Effector memory CD4-positive, alpha-beta T cell (primary cell): ENCODE data around the gene CGN.

Experiments
- DNase-seq, 3 donors: peaks; one replicate each; pipeline ENCODE4 v3.0.0-alpha.2; 2020
- H3K27ac ChIP-seq: 2 replicates; pipeline ENCODE4 v1.7.0; 2013; ENCODE audit warnings: mild to moderate bottlenecking, low read length, moderate library complexity; ENCODE audit not compliant: insufficient read depth, poor library complexity, severe bottlenecking
- H3K27me3 ChIP-seq: replicated peaks from 2 replicates; pipeline ENCODE4 v1.7.0; 2013; ENCODE audit warnings: mild to moderate bottlenecking, low read length; ENCODE audit not compliant: insufficient read depth, control insufficient read depth, poor library complexity, severe bottlenecking
- H3K36me3 ChIP-seq: 2 replicates; pipeline ENCODE4 v1.7.0; 2013; ENCODE audit warnings: mild to moderate bottlenecking, low read length, moderate library complexity; ENCODE audit not compliant: control insufficient read depth, insufficient read depth
- H3K4me1 ChIP-seq: 2 replicates; pipeline ENCODE4 v1.7.0; 2013; ENCODE audit warnings: low read length, mild to moderate bottlenecking; ENCODE audit not compliant: control insufficient read depth, insufficient read depth, poor library complexity, severe bottlenecking
- H3K4me3 ChIP-seq: 2 replicates; pipeline ENCODE4 v1.7.0; 2013; ENCODE audit warnings: low read length, low read depth, mild to moderate bottlenecking; ENCODE audit not compliant: insufficient read depth, poor library complexity, severe bottlenecking
- H3K9me3 ChIP-seq: 2 replicates; pipeline ENCODE4 v1.7.0; 2013; ENCODE audit warnings: mild to moderate bottlenecking, low read length, moderate library complexity; ENCODE audit not compliant: control insufficient read depth

The CGN gene

DNA sequence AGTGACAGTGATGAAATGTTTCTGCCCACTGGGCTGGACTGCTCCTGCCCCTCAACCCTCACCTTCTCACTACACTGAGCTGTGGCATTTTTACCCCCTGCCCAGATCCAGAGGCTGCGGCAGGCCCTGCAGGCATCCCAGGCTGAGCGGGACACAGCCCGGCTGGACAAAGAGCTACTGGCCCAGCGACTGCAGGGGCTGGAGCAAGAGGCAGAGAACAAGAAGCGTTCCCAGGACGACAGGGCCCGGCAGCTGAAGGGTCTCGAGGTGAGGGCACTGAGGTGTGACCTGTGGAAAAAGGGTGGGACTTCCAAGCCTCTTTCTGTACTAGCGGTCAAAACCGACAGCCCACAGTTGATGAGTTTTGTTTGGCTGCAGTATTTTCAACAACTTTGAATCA, 22.7 kb downstream of the CGN start:
- DNase-seq = no peak

GRCh38 chr1:151534662-151535278, 23.6 kb downstream of the CGN start:
- Histone ChIP-seq H3K27me3 (no peaks in the 10 kb centered on the region), H3K4me3 (no peak overlapping the region), H3K9me3 (no peaks in the 10 kb centered on the region), H3K36me3 (no peaks in the 10 kb centered on the region), H3K4me1 (peaks cover 5% of the 10 kb centered on the region), H3K27ac (no peak overlapping the region)
- DNase-seq = peak; percentile 38 to 64 (median 55)

More for the DNA sequence above, 22.7 kb downstream of the CGN start:
- no peak overlapping the region for H3K4me3 ChIP-seq
- H3K27ac ChIP-seq = no peak overlapping the region
- no peaks in the 10 kb centered on the region for H3K27me3 ChIP-seq
- no peaks in the 10 kb centered on the region for H3K9me3 ChIP-seq
- no peaks in the 10 kb centered on the region for H3K36me3 ChIP-seq
- H3K4me1 ChIP-seq = no peaks in the 10 kb centered on the region

DNA sequence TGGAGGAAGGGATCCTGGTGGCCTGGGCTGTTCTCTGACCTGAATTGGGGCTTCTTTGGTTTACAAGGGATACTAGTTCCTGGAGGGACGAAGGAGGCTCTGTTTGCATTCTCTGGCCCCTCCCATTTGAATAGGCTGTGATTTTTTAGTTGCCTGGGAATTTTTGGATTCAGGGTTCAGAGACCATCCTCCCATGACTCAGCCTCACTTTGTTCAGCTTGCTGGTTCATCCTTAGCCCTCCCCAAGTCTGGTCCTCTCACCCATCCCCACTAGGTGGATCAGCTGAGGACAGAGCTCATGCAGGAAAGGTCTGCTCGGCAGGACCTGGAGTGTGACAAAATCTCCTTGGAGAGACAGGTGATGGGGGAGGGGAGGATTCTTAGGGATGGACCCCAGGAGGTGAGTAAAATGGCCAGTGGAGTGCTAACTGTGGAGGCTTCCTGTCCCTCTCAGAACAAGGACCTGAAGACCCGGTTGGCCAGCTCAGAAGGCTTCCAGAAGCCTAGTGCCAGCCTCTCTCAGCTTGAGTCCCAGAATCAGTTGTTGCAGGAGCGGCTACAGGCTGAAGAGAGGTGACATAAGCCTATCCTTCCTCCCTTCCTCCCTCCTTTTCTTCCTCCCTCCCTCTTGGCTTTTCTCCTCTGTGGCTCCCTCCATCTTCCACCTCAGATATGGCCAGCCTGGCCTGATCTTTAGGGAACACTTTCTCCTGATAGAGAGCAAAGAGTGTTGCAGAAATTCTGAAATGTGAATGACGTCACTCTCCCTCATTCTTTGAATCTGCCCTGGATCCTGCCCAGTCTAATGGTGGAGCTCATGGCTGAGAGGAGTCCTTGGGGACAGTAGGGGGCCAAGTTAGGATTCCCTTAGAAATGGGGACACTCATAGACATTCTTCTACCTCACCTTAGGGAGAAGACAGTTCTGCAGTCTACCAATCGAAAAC, 24.4 kb downstream of the CGN start:
- H3K9me3 ChIP-seq = no peaks in the 10 kb centered on the region
- DNase-seq = no peak
- H3K4me3 ChIP-seq = no peak overlapping the region
- H3K27me3 ChIP-seq = no peaks in the 10 kb centered on the region
- H3K27ac ChIP-seq = no peak overlapping the region
- H3K4me1 ChIP-seq = peaks cover 7% of the 10 kb centered on the region
- no peaks in the 10 kb centered on the region for H3K36me3 ChIP-seq

- H3K27ac ChIP-seq = no peak overlapping the region
- H3K36me3 ChIP-seq = no peaks in the 10 kb centered on the region
Observed at GRCh38 chr1:151536499-151536898, 25.3 kb downstream of the CGN start.

GRCh38 chr1:151537112-151537511, 25.9 kb downstream of the CGN start:
- Histone ChIP-seq H3K27ac (no peak overlapping the region), H3K4me1 (peaks cover 13% of the 10 kb centered on the region), H3K4me3 (no peak overlapping the region), H3K36me3 (no peaks in the 10 kb centered on the region), H3K9me3 (no peaks in the 10 kb centered on the region), H3K27me3 (no peaks in the 10 kb centered on the region)
- no peak for DNase-seq

More at GRCh38 chr1:151536499-151536898, 25.3 kb downstream of the CGN start:
- Histone ChIP-seq H3K4me1 (peaks cover 13% of the 10 kb centered on the region), H3K9me3 (no peaks in the 10 kb centered on the region), H3K27me3 (no peaks in the 10 kb centered on the region), H3K4me3 (no peak overlapping the region)
- no peak for DNase-seq

DNA sequence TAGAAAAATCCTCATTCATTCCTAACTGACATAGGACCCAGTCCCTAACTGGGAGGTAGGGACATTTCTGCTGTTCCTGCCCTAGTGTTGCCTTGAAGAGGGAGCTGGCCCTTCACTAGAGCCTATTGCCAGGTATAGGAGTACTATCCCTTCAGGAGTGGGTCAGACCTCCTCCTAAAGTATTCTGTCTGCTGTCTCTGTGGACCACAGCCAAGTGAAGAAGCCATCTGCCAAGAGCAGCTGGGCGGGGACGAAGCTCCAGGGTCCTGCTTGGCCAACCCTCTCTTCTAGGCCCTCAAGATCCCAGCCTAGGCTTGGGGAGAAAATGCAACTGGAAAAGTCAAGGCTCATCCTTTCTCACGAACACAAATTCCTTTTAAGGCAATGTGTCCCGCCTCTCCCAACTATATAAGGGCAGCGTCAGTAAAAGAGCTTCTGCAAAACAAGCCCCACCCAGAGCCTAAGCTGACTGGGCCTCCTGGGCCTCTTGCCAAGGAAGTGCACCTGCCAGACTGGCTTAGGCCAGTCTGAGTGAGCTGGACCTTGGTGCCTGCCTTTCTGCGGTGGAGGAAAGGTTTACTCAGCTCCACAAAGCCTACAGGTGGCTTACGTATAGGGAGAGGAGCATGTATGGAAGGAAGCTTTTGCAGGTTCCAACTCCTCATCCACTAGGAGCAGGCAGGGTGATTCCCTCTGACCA, 28.3 kb downstream of the CGN start:
- no peaks in the 10 kb centered on the region for H3K9me3 ChIP-seq
- H3K27ac ChIP-seq = no peak overlapping the region
- no peaks in the 10 kb centered on the region for H3K27me3 ChIP-seq
- peak in 2 of 3 donors; percentile 8 to 20 for DNase-seq
- peak overlapping the region; percentile 89 for H3K4me3 ChIP-seq
- H3K36me3 ChIP-seq = no peaks in the 10 kb centered on the region
- H3K4me1 ChIP-seq = peaks cover 13% of the 10 kb centered on the region

DNA sequence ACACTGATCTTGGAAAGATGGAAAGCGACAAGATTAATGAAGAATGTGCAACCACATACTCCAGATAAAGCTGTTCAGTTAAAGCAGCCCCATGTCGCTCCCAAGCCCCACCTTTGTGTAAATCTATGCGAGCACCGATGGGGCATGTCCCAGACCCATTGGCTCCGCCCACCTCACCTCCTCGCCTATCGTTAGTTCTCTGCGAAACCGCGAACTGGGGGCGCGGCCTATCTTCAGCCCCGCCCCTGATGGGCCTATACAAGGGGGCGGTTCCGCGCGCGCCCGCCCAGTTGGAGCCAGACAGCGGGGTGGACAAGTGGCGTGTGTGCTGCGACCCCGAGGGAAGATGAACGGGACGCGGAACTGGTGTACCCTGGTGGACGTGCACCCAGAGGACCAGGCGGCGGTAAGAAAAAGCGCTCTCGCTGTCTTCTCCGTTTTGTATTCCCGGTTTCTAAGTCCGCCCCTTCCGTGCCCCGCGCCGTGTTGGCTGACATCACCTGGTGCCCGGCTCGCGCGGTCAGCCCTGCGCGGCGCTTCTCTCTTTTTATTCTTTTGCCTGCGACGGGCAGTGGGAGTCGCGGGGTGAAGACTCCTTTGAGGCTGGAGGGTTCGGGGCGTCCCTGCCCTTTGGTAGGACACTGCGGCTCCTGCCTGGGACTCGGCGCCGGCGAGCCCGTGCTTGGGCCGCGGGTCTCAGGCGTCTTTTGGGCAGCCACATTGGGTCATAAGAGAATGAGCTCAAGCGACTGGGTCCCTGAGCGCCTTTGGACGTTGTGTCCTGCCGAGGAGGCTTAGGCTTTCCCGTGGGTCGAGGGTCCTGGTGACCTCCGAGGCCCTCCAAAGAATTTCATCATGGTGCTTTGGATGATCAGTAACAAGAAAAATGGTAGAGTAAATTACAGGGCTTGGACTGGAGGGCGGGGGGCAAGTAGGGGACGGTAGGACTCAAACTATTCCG, 29.1 kb downstream of the CGN start, which contains the start of gene TUFT1:
Gene TUFT1 (plus strand): TSS at position 289 of the 961 bp plus-strand sequence. CDS start 58 bp downstream, at position 347.
- peak; percentile 89 to 93 (median 90) for DNase-seq
- peaks cover 13% of the 10 kb centered on the region for H3K4me1 ChIP-seq
- H3K36me3 ChIP-seq = no peaks in the 10 kb centered on the region
- no peaks in the 10 kb centered on the region for H3K9me3 ChIP-seq
- H3K27me3 ChIP-seq = no peaks in the 10 kb centered on the region
- peak within 1 kb of the TSS; percentile 89 for H3K4me3 ChIP-seq
- H3K27ac ChIP-seq = peak within 1 kb of the TSS; percentile 59

DNA sequence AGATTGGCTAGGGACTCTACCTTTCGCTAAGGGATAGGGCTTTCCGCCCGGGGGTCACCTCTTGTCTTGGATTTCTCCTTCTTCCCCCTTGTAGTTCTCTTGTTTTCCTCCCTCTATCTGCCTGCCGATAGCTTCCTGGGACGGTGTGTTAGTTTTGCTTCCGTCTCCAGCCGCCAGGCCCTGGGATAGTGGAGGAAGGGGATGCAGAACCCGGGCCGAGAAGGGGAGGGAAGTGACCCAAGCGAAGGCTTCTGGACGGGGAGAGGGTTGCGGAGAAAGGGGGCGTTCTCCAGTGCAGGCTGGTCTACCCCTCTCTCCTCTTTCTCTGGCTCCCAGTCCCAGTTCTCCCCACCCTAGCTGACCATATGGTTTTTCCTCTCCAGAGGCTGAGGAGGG, 29.8 kb downstream of the CGN start:
- H3K4me1 ChIP-seq = peaks cover 13% of the 10 kb centered on the region

GRCh38 chr1:151541752-151542151, 30.6 kb downstream of the CGN start:
- H3K4me3 ChIP-seq = no peak overlapping the region

More for the DNA sequence above, 29.8 kb downstream of the CGN start:
- H3K9me3 ChIP-seq = no peaks in the 10 kb centered on the region
- H3K27me3 ChIP-seq = no peaks in the 10 kb centered on the region
- no peak overlapping the region for H3K27ac ChIP-seq
- no peaks in the 10 kb centered on the region for H3K36me3 ChIP-seq
- DNase-seq = no peak
- H3K4me3 ChIP-seq = peak overlapping the region; percentile 89

More at GRCh38 chr1:151541752-151542151, 30.6 kb downstream of the CGN start:
- no peak overlapping the region for H3K27ac ChIP-seq
- peaks cover 13% of the 10 kb centered on the region for H3K4me1 ChIP-seq
- H3K9me3 ChIP-seq = no peaks in the 10 kb centered on the region
- no peak for DNase-seq
- H3K27me3 ChIP-seq = no peaks in the 10 kb centered on the region
- H3K36me3 ChIP-seq = no peaks in the 10 kb centered on the region
